KMS-11 (cell line): ENCODE data around the gene GRXCR2.

Source experiments
- H2AFZ ChIP-seq: fragments of 200-600 bp; sonication (generic); 2 replicates; pipeline ENCODE4 v1.6.1; 2016; ENCODE audit warnings: antibody characterized with exemption, mixed run types, low read depth
- H3K27ac ChIP-seq: fragments of 200-600 bp; sonication (generic); 2 replicates; pipeline ENCODE4 v1.6.1; 2016; ENCODE audit warnings: mild to moderate bottlenecking, mixed run types
- H3K27me3 ChIP-seq: fragments of 200-600 bp; sonication (generic); 2 replicates; pipeline ENCODE4 v1.6.1; 2017; ENCODE audit warnings: mild to moderate bottlenecking, low read depth, mixed run types, moderate library complexity; ENCODE audit not compliant: insufficient read depth
- H3K36me3 ChIP-seq: fragments of 200-600 bp; sonication (generic); 2 replicates; pipeline ENCODE4 v1.6.1; 2017; ENCODE audit warnings: mild to moderate bottlenecking, mixed run types; ENCODE audit not compliant: insufficient read depth
- H3K4me1 ChIP-seq: fragments of 200-600 bp; sonication (generic); 2 replicates; pipeline ENCODE4 v1.6.1; 2016; ENCODE audit warnings: mild to moderate bottlenecking, low read depth, mixed run types; ENCODE audit not compliant: poor library complexity, severe bottlenecking
- H3K4me2 ChIP-seq: fragments of 200-600 bp; sonication (generic); 2 replicates; pipeline ENCODE4 v1.7.0; 2016; ENCODE audit warnings: mild to moderate bottlenecking, mixed run types
- H3K4me3 ChIP-seq: fragments of 200-600 bp; sonication (generic); IDR thresholded peaks from 2 replicates; pipeline ENCODE4 v1.6.1; 2017; ENCODE audit warnings: low read depth, low read length, mixed read lengths; ENCODE audit not compliant: insufficient read depth
- H3K79me2 ChIP-seq: fragments of 200-600 bp; sonication (generic); 2 replicates; pipeline ENCODE4 v1.6.1; 2016; ENCODE audit warnings: low read depth, mixed run types; ENCODE audit not compliant: insufficient read depth
- H3K9ac ChIP-seq: fragments of 200-600 bp; sonication (generic); 2 replicates; pipeline ENCODE4 v1.6.1; 2016; ENCODE audit warnings: mild to moderate bottlenecking, mixed run types
- H4K20me1 ChIP-seq: fragments of 200-600 bp; sonication (generic); 2 replicates; pipeline ENCODE4 v1.6.1; 2016; ENCODE audit warnings: mild to moderate bottlenecking, mixed run types; ENCODE audit not compliant: insufficient read depth
- TF ChIP-seq, protein P1 (sequence below): fragments of 200-600 bp; sonication (generic); conservative IDR thresholded peaks from 2 replicates; pipeline ENCODE4 v1.6.1; 2017; ENCODE audit warnings: low read depth, mild to moderate bottlenecking, antibody characterized with exemption, low read length, moderate library complexity, mixed read lengths

GRXCR2 gene

DNA sequence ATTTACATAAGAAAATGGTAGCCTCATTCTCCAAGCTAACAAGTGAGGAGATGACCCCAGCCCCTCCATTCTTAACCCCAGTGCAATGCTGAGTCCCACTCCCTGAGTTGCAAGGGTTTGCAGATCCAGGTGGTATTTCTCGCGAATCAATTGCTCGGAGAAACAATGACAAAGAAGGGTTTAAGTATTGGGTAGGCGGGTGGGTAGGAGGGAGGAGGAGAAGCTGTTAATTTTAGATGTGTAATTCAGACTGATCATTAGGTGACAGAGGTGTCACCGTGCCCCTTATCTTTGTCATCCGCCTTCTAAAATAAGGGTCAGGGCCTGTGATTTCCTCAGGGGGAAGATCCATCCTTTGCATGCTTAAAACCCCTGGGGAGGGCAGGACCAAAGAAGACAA lies 46.6 kb upstream of the GRXCR2 start:
- Histone ChIP-seq H4K20me1 (no peaks in the 10 kb centered on the region), H3K4me1 (no peaks in the 10 kb centered on the region), H3K79me2 (no peaks in the 10 kb centered on the region), H3K4me2 (no peak overlapping the region), H2AFZ (no peak overlapping the region), H3K27me3 (no peaks in the 10 kb centered on the region), H3K36me3 (no peaks in the 10 kb centered on the region), H3K9ac (no peak overlapping the region), H3K27ac (no peak overlapping the region), H3K4me3 (no peak overlapping the region)
- TF ChIP-seq, protein P1, sequence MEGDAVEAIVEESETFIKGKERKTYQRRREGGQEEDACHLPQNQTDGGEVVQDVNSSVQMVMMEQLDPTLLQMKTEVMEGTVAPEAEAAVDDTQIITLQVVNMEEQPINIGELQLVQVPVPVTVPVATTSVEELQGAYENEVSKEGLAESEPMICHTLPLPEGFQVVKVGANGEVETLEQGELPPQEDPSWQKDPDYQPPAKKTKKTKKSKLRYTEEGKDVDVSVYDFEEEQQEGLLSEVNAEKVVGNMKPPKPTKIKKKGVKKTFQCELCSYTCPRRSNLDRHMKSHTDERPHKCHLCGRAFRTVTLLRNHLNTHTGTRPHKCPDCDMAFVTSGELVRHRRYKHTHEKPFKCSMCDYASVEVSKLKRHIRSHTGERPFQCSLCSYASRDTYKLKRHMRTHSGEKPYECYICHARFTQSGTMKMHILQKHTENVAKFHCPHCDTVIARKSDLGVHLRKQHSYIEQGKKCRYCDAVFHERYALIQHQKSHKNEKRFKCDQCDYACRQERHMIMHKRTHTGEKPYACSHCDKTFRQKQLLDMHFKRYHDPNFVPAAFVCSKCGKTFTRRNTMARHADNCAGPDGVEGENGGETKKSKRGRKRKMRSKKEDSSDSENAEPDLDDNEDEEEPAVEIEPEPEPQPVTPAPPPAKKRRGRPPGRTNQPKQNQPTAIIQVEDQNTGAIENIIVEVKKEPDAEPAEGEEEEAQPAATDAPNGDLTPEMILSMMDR: no peak

DNA sequence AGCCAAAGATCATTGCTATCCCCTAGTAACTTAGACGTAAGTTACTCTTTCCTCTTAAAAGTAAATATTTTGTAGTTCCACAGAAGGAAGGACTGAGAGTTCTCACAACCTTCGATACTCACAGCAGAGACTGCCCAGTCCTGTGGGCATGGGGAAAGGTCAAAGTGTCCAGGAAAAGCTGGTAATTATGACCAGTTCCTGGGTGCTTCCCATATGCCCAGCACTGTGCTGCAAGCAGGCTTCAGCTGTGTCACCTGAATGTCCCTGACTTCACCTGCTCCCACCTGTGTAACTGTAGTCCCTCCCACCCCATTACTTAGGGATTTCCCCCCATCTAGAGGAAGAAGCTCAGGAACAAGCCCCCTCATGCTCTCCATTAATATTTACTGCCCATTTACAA lies 45.6 kb upstream of the GRXCR2 start:
- H3K27ac ChIP-seq: no peak overlapping the region
- H3K27me3 ChIP-seq: no peaks in the 10 kb centered on the region
- H3K4me2 ChIP-seq: no peak overlapping the region
- TF ChIP-seq, protein P1: no peak
- no peaks in the 10 kb centered on the region for H3K36me3 ChIP-seq
- no peaks in the 10 kb centered on the region for H3K79me2 ChIP-seq
- no peak overlapping the region for H3K4me3 ChIP-seq
- no peak overlapping the region for H2AFZ ChIP-seq
- H3K9ac ChIP-seq: no peak overlapping the region
- no peaks in the 10 kb centered on the region for H3K4me1 ChIP-seq
- H4K20me1 ChIP-seq: no peaks in the 10 kb centered on the region

DNA sequence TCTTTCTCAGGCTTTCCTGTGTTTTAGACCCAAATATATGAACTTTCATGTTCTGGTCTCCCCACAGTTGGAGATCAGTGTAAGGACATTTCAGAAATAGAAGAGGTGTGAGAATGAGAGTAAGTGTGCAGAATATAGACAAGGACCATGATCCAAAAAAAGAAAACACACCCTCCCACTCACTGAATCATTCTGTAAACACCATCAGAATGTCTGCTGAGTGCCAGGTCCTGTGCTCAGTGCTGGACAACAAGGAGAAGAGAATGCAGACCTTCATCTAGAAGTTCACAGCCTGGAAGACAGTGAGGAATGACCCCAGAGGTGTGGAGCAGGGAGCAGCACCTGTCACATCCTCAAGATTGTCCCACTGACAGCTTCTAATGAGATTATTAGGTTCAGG lies 44.5 kb upstream of the GRXCR2 start:
- Histone ChIP-seq H3K4me1 (no peaks in the 10 kb centered on the region), H3K79me2 (no peaks in the 10 kb centered on the region), H3K27me3 (no peaks in the 10 kb centered on the region), H3K4me2 (no peak overlapping the region), H3K36me3 (no peaks in the 10 kb centered on the region), H3K27ac (no peak overlapping the region), H2AFZ (no peak overlapping the region), H4K20me1 (no peaks in the 10 kb centered on the region), H3K9ac (no peak overlapping the region), H3K4me3 (no peak overlapping the region)
- TF ChIP-seq, protein P1: no peak

DNA sequence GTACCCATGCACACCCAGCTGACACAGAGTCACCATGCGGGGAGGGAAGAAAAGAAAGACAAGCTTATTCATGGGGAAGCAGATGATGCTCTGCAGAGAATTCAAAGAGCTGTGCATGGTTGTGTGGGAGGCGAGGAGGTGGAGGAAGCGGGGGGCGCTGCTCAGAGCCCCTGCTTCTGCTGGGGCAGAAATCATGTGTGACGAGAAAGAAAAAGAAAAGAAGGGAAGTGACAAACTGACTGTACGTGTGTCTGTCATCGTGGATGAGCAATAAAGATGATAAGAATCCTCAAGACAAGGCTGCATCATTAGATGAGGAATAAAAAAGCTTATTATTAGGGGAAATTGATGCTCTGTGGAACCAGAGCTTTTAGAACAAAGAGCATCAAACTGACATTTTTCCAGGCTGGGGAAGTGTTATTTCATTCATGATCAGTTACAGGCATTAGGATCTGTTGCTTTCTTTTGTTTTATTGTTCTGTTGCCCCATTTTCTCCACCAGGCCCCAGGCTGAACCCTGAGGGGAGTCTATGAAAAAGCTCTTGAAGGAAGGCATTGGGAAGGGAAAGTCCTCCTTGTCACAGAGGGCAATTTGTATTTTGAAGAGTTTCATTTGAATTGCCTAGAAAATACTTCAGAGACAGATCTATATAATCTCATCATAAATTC lies 43.3 kb upstream of the GRXCR2 start:
- Histone ChIP-seq H3K79me2 (no peaks in the 10 kb centered on the region), H3K4me3 (no peak overlapping the region), H3K4me2 (no peak overlapping the region), H3K27ac (no peak overlapping the region), H3K9ac (no peak overlapping the region), H3K36me3 (no peaks in the 10 kb centered on the region), H4K20me1 (no peaks in the 10 kb centered on the region), H3K27me3 (no peaks in the 10 kb centered on the region), H3K4me1 (peaks cover 1% of the 10 kb centered on the region), H2AFZ (no peak overlapping the region)
- TF ChIP-seq, protein P1: no peak
